GM12872 (cell line): ENCODE data around the gene MON2.

Experiments used
- CTCF ChIP-seq: IDR thresholded peaks from 3 replicates; pipeline ENCODE4 v1.5.1; 2011; ENCODE audit warnings: low read depth, mild to moderate bottlenecking, low read length, moderate library complexity; ENCODE audit not compliant: insufficient read depth

The MON2 gene

GRCh38 chr12:62505786-62506185 lies 39.2 kb downstream of the MON2 start:
- no peak for TF ChIP-seq CTCF

- TF ChIP-seq CTCF, result no peak
Measured at GRCh38 chr12:62512901-62513300, 46.3 kb downstream of the MON2 start.

- TF ChIP-seq CTCF, result no peak
Measured at GRCh38 chr12:62516927-62517326, 50.3 kb downstream of the MON2 start.

GRCh38 chr12:62517887-62518286 lies 51.3 kb downstream of the MON2 start:
- no peak for TF ChIP-seq CTCF

GRCh38 chr12:62519043-62519442 lies 52.4 kb downstream of the MON2 start:
- TF ChIP-seq CTCF, result no peak

GRCh38 chr12:62520361-62520760 lies 53.7 kb downstream of the MON2 start:
- no peak for TF ChIP-seq CTCF

- peak; percentile 18; the same call in 1 of the 3 replicates for TF ChIP-seq CTCF
Measured at GRCh38 chr12:62522984-62523383, 56.4 kb downstream of the MON2 start.

- TF ChIP-seq CTCF, result no peak
Measured at GRCh38 chr12:62523619-62524018, 57.0 kb downstream of the MON2 start.
